Measurements from ENCODE around the gene NSD1. TPM values are rescaled to one million over a fixed set of nuclear protein-coding genes. Genes with fewer than 3 reads are reported as not detected.

Gene NSD1
- total and polyA plus RNA-seq, 10 of the 15 experiments (the other 5 are each of a cell fraction or from before 2014, with no cell fraction given), result 7.0 to 57.9 (median 30.4) TPM

DNA sequence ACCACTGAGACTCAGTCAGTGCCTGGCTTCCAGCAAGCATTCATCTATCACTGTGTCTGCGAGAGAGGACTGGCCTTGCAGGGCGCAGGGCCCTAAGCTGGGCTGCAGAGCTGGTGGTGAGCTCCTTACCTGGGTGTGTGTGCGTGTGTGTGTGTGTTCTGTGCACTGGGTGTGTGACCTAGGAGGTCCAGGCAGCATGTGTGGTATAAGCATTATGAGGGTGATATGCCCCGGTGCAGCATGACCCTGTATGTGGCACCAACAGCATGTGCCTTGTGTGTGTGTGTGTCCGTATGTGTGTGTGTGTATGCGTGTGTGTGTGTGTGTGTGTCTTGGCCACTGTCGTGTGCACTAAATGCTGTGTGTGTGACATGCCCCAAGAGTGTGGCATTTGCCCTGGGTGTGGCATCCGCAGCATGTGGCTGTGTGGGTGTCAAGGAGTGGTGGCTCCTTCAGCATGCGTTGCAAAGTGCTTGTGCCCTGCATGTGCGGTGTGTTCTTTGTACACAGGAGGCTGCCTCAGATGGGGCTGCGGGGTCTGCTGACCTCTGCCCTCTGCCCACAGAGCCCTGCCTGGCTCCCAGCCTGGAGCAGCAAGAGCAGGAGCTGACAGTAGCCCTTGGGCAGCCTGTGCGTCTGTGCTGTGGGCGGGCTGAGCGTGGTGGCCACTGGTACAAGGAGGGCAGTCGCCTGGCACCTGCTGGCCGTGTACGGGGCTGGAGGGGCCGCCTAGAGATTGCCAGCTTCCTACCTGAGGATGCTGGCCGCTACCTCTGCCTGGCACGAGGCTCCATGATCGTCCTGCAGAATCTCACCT, 43.5 kb upstream of the NSD1 start:
- Histone ChIP-seq H3K36me3 (ENCODE audit: control insufficient read depth in 2 of 2, insufficient read depth in 2 of 2, low read length in 1 of 2) (no peaks in the 10 kb centered on the region), H3K9ac (ENCODE audit: control insufficient read depth, insufficient read depth, low read length) (no peak overlapping the region), H2AFZ (ENCODE audit: control insufficient read depth, low read depth, low read length) (no peak overlapping the region), H4K20me1 (ENCODE audit: control insufficient read depth, insufficient read depth) (no peaks in the 10 kb centered on the region), H3K4me2 (ENCODE audit: control insufficient read depth, insufficient read depth) (no peak overlapping the region), H3K27me3 (replicated peaks in 1 of 2; ENCODE audit: control insufficient read depth in 2 of 2, insufficient read depth in 2 of 2, low read length in 1 of 2) (peaks cover 0 to 4% of the 10 kb centered on the region in 2 experiments; a peak in 3 of 4 replicates), H3K79me2 (ENCODE audit: control insufficient read depth, insufficient read depth, low read length) (no peaks in the 10 kb centered on the region), H3K9me3 (replicated peaks; ENCODE audit: control insufficient read depth, insufficient read depth, low read length) (no peaks in the 10 kb centered on the region), H3K27ac (ENCODE audit: control insufficient read depth, insufficient read depth) (no peak overlapping the region), H3K4me1 (ENCODE audit: control insufficient read depth, insufficient read depth, low read length) (0 out of 2 replicates have a peak, but pooled peaks cover 2% of the 10 kb centered on the region), H3K4me3 (no peak overlapping the region)
- DNase-seq (ENCODE audit: low read depth, low spot score) (no peak), FAIRE-seq (no peak), ATAC-seq (no peak)
- WGBS (ENCODE audit: insufficient coverage, insufficient replicate concordance, low lambda C conversion rate, missing lambda C conversion rate), result 41% methylated on average over 21 of the region's 21 CpGs
- no TSS peak for BruUV-seq (replicated peaks)
- intact Hi-C loops (cut with micrococcal nuclease; ENCODE audit: unreplicated experiment) (no loop called here), in situ Hi-C loops (cut with MboI) (no loop called here)
- SMC1A ChIA-PET (ENCODE audit: uncharacterized antibody, unreplicated experiment), result no interaction called here
- POLR2A ChIA-PET, result interaction anchor here (1.0 kb wide), 1 partner anchor 18 kb away, joined by 3 read pairs; no protein-coding TSS in a partner anchor
- TF ChIP-seq ESRRA (IDR thresholded peaks at IDR 0.05; ENCODE audit: low read length) (no peak), TBL1XR1 (IDR thresholded peaks at IDR 0.05; ENCODE audit: low read depth, low read length) (no peak), FOXK2 (IDR thresholded peaks at IDR 0.05) (no peak), SIN3A (IDR thresholded peaks at IDR 0.05; ENCODE audit: low read depth, low read length) (no peak), ATF7 (IDR thresholded peaks at IDR 0.05; ENCODE audit: low read depth) (no peak), STAT3 (IDR thresholded peaks at IDR 0.05; ENCODE audit: low read depth, low read length) (no peak), RB1 (IDR thresholded peaks at IDR 0.05; ENCODE audit: borderline replicate concordance) (no peak), TCF12 (IDR thresholded peaks at IDR 0.05; ENCODE audit: low read depth, low read length) (no peak), STAT1 (conservative IDR thresholded peaks at IDR 0.05) (no peak), KDM1A (IDR thresholded peaks at IDR 0.05; ENCODE audit: borderline replicate concordance) (no peak), CEBPB (IDR thresholded peaks at IDR 0.05; ENCODE audit: borderline replicate concordance in 1 of 2, low read depth in 2 of 2, low read length in 2 of 2) (no peak)
- TF ChIP-seq, protein P1, sequence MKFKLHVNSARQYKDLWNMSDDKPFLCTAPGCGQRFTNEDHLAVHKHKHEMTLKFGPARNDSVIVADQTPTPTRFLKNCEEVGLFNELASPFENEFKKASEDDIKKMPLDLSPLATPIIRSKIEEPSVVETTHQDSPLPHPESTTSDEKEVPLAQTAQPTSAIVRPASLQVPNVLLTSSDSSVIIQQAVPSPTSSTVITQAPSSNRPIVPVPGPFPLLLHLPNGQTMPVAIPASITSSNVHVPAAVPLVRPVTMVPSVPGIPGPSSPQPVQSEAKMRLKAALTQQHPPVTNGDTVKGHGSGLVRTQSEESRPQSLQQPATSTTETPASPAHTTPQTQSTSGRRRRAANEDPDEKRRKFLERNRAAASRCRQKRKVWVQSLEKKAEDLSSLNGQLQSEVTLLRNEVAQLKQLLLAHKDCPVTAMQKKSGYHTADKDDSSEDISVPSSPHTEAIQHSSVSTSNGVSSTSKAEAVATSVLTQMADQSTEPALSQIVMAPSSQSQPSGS (IDR thresholded peaks at IDR 0.05; ENCODE audit: low read length), result no peak
- TF ChIP-seq, protein P2, sequence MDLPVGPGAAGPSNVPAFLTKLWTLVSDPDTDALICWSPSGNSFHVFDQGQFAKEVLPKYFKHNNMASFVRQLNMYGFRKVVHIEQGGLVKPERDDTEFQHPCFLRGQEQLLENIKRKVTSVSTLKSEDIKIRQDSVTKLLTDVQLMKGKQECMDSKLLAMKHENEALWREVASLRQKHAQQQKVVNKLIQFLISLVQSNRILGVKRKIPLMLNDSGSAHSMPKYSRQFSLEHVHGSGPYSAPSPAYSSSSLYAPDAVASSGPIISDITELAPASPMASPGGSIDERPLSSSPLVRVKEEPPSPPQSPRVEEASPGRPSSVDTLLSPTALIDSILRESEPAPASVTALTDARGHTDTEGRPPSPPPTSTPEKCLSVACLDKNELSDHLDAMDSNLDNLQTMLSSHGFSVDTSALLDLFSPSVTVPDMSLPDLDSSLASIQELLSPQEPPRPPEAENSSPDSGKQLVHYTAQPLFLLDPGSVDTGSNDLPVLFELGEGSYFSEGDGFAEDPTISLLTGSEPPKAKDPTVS (IDR thresholded peaks at IDR 0.05; ENCODE audit: low read depth, low read length), result no peak
- TF ChIP-seq, protein P3, sequence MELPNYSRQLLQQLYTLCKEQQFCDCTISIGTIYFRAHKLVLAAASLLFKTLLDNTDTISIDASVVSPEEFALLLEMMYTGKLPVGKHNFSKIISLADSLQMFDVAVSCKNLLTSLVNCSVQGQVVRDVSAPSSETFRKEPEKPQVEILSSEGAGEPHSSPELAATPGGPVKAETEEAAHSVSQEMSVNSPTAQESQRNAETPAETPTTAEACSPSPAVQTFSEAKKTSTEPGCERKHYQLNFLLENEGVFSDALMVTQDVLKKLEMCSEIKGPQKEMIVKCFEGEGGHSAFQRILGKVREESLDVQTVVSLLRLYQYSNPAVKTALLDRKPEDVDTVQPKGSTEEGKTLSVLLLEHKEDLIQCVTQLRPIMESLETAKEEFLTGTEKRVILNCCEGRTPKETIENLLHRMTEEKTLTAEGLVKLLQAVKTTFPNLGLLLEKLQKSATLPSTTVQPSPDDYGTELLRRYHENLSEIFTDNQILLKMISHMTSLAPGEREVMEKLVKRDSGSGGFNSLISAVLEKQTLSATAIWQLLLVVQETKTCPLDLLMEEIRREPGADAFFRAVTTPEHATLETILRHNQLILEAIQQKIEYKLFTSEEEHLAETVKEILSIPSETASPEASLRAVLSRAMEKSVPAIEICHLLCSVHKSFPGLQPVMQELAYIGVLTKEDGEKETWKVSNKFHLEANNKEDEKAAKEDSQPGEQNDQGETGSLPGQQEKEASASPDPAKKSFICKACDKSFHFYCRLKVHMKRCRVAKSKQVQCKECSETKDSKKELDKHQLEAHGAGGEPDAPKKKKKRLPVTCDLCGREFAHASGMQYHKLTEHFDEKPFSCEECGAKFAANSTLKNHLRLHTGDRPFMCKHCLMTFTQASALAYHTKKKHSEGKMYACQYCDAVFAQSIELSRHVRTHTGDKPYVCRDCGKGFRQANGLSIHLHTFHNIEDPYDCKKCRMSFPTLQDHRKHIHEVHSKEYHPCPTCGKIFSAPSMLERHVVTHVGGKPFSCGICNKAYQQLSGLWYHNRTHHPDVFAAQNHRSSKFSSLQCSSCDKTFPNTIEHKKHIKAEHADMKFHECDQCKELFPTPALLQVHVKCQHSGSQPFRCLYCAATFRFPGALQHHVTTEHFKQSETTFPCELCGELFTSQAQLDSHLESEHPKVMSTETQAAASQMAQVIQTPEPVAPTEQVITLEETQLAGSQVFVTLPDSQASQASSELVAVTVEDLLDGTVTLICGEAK (IDR thresholded peaks at IDR 0.05; ENCODE audit: borderline replicate concordance), result no peak
- CTCF ChIA-PET, result interaction anchor here (1.3 to 2.3 kb wide), 2 partner anchors 11 to 18 kb away, joined by 3 to 6 read pairs; no protein-coding TSS in a partner anchor
- RAD21 ChIA-PET (ENCODE audit: unreplicated experiment), result no interaction called here
